CD4-positive, alpha-beta memory T cell (primary cell): Measurements from ENCODE around the gene INPP4B. TPM values are rescaled to one million over a fixed set of nuclear protein-coding genes. Genes with fewer than 3 reads are reported as not detected.
A peak's percentile ranks its signal among the peaks of the same experiment; 100 is the strongest.

Experiments used
- CTCF ChIA-PET: fragments of 350-600 bp; sonication (Branson Sonifier 250); formaldehyde crosslinking; loops from one replicate; lab custom pipeline; 2021; ENCODE audit warnings: inconsistent platforms; ENCODE audit not compliant: partially characterized antibody; lab: Charles Lee
- POLR2A ChIA-PET: fragments of 350-600 bp; sonication (Branson Sonifier 250); formaldehyde crosslinking; loops from one replicate; lab custom pipeline; 2021; ENCODE audit not compliant: partially characterized antibody; lab: Charles Lee
- DNase-seq, 5 donors: peaks; one replicate each; pipeline versions ENCODE4 v3.0.0 to v3.0.0-alpha.2; 2020 to 2022; ENCODE audit warnings: mixed read lengths in 1 of 5
- H3K27ac ChIP-seq: one replicate; pipeline ENCODE4 v1.7.0; 2013; ENCODE audit warnings: low read depth, low read length
- H3K27me3 ChIP-seq: 2 replicates; pipeline ENCODE4 v1.7.0; 2013; ENCODE audit warnings: mild to moderate bottlenecking, low read length, moderate library complexity; ENCODE audit not compliant: insufficient read depth
- H3K36me3 ChIP-seq: 2 replicates; pipeline ENCODE4 v1.7.0; 2013; ENCODE audit warnings: mild to moderate bottlenecking, low read length, moderate library complexity; ENCODE audit not compliant: insufficient read depth
- H3K4me1 ChIP-seq: 2 replicates; pipeline ENCODE4 v1.7.0; 2013; ENCODE audit warnings: mild to moderate bottlenecking, low read length, moderate library complexity; ENCODE audit not compliant: insufficient read depth
- H3K4me3 ChIP-seq, 2 donors: one replicate each; pipeline ENCODE4 v1.7.0; 2013; ENCODE audit warnings: low read length in 2 of 2, mild to moderate bottlenecking in 1 of 2
- H3K9me3 ChIP-seq, 2 donors: one replicate each; pipeline ENCODE4 v1.7.0; 2013; ENCODE audit warnings: low read length in 2 of 2, control low read depth in 1 of 2; ENCODE audit not compliant: control insufficient read depth in 1 of 2
- H3K27ac Mint-ChIP-seq, 7 donors: one replicate each; pipeline ENCODE4 v1.8.0; 2020 to 2021; ENCODE audit warnings: mixed read lengths in 7 of 7, mild to moderate bottlenecking in 6 of 7, inconsistent platforms in 3 of 7, moderate library complexity in 3 of 7
- H3K27me3 Mint-ChIP-seq, 2 donors: one replicate each; pipeline ENCODE4 v1.8.0; 2020 to 2021; ENCODE audit warnings: mixed read lengths in 2 of 2
- H3K36me3 Mint-ChIP-seq, 2 donors: one replicate each; pipeline ENCODE4 v1.8.0; 2020 to 2021; ENCODE audit warnings: mixed read lengths in 2 of 2, inconsistent platforms in 1 of 2, mild to moderate bottlenecking in 1 of 2
- H3K4me1 Mint-ChIP-seq, 4 donors: one replicate each; pipeline ENCODE4 v1.8.0; 2020 to 2021; ENCODE audit warnings: mixed read lengths in 4 of 4, mild to moderate bottlenecking in 1 of 4
- H3K4me3 Mint-ChIP-seq, 8 donors: one replicate each; pipeline ENCODE4 v1.8.0; 2020 to 2021; ENCODE audit warnings: mixed read lengths in 8 of 8, mild to moderate bottlenecking in 7 of 8, moderate library complexity in 6 of 8, inconsistent platforms in 3 of 8
- H3K9me3 Mint-ChIP-seq, 8 donors: one replicate each; pipeline ENCODE4 v1.8.0; 2020 to 2021; ENCODE audit warnings: mixed read lengths in 8 of 8, mild to moderate bottlenecking in 5 of 8, inconsistent platforms in 3 of 8, moderate library complexity in 1 of 8
- intact Hi-C: fragments of 100-400 bp; cut with micrococcal nuclease; formaldehyde crosslinking; loops from one replicate; pipeline ENCODE4 v1.15.1; 2023
- polyA plus RNA-seq, 2 donors: library from polyadenylated mRNA; unstranded; fragments of 300-500 nt; fragmentation: Illumina TruSeq; gene quantifications; one replicate each; pipeline ENCODE4 v1.2.3, GENCODE V29; 2021
- total RNA-seq, 2 experiments: library from RNA; stranded (reverse); gene quantifications; one replicate each; pipeline ENCODE4 v1.2.3, GENCODE V29; 2021

The INPP4B gene
- total and polyA plus RNA-seq, 4 experiments from 2014 or later: 76.7 to 112 (median 80.8) TPM

GRCh38 chr4:142231787-142232186 is 614.3 kb downstream of the INPP4B start:
- intact Hi-C loops: loop anchor here (2.0 kb wide), 1 partner anchor 15 kb away; no protein-coding TSS in a partner anchor
- Mint-ChIP-seq H3K27me3 (no peaks in the 10 kb centered on the region), H3K4me1 (peaks cover 29 to 51% (median 38%) of the 10 kb centered on the region in 4 donors), H3K4me3 (no peak overlapping the region), H3K27ac (peak overlapping the region in 2 of 7 donors; percentile 19 to 68), H3K9me3 (no peaks in the 10 kb centered on the region), H3K36me3 (peaks cover 53 to 54% of the 10 kb centered on the region in 2 donors)
- H3K4me1 ChIP-seq: peaks cover 6% of the 10 kb centered on the region
- CTCF ChIA-PET: no interaction called here
- no peak overlapping the region for H3K4me3 ChIP-seq
- no peak overlapping the region for H3K27ac ChIP-seq
- H3K27me3 ChIP-seq: no peaks in the 10 kb centered on the region
- no peak for DNase-seq
- POLR2A ChIA-PET: no interaction called here
- peaks cover 1% of the 10 kb centered on the region for H3K36me3 ChIP-seq
- H3K9me3 ChIP-seq: no peaks in the 10 kb centered on the region

- H3K27ac Mint-ChIP-seq: peak overlapping the region in 1 of 7 donors; percentile 23
- no peak for DNase-seq
- peaks cover 52 to 53% of the 10 kb centered on the region in 2 donors for H3K36me3 Mint-ChIP-seq
- intact Hi-C loops: loop anchor here (2.0 kb wide), 1 partner anchor 14 kb away; no protein-coding TSS in a partner anchor
- no peak overlapping the region for H3K4me3 ChIP-seq
- H3K27me3 Mint-ChIP-seq: no peaks in the 10 kb centered on the region
- H3K4me3 Mint-ChIP-seq: no peak overlapping the region
- no peaks in the 10 kb centered on the region for H3K9me3 ChIP-seq
- POLR2A ChIA-PET: no interaction called here
- peaks cover 6% of the 10 kb centered on the region for H3K4me1 ChIP-seq
- H3K4me1 Mint-ChIP-seq: peaks cover 30 to 55% (median 42%) of the 10 kb centered on the region in 4 donors
- H3K36me3 ChIP-seq: no peaks in the 10 kb centered on the region
- CTCF ChIA-PET: no interaction called here
- H3K9me3 Mint-ChIP-seq: no peaks in the 10 kb centered on the region
- H3K27ac ChIP-seq: no peak overlapping the region
- no peaks in the 10 kb centered on the region for H3K27me3 ChIP-seq
These were observed 615.1 kb downstream of the INPP4B start for GRCh38 chr4:142230991-142231390.

- H3K27me3 Mint-ChIP-seq: no peaks in the 10 kb centered on the region
- Histone ChIP-seq H3K36me3 (peaks cover 5% of the 10 kb centered on the region), H3K4me1 (peaks cover 6% of the 10 kb centered on the region), H3K27me3 (no peaks in the 10 kb centered on the region), H3K9me3 (no peaks in the 10 kb centered on the region), H3K27ac (no peak overlapping the region), H3K4me3 (no peak overlapping the region)
- H3K9me3 Mint-ChIP-seq: no peaks in the 10 kb centered on the region
- H3K4me3 Mint-ChIP-seq: no peak overlapping the region
- intact Hi-C loops: no loop called here
- CTCF ChIA-PET: interaction anchor here (0.5 kb wide), 1 partner anchor 68 kb away, joined by 4 read pairs; no protein-coding TSS in a partner anchor
- DNase-seq: no peak
- POLR2A ChIA-PET: no interaction called here
- peak overlapping the region in 2 of 7 donors; percentile 2 to 70 for H3K27ac Mint-ChIP-seq
- H3K4me1 Mint-ChIP-seq: peaks cover 30 to 60% (median 46%) of the 10 kb centered on the region in 4 donors
- peaks cover 39 to 50% of the 10 kb centered on the region in 2 donors for H3K36me3 Mint-ChIP-seq
These were observed 620.1 kb downstream of the INPP4B start for GRCh38 chr4:142226014-142226413.

GRCh38 chr4:142222127-142222526 is 624.0 kb downstream of the INPP4B start:
- intact Hi-C loops: no loop called here
- ChIA-PET POLR2A (no interaction called here), CTCF (no interaction called here)
- Mint-ChIP-seq H3K27me3 (no peaks in the 10 kb centered on the region), H3K4me1 (peaks cover 31 to 62% (median 48%) of the 10 kb centered on the region in 4 donors), H3K4me3 (no peak overlapping the region), H3K36me3 (peaks cover 42 to 48% of the 10 kb centered on the region in 2 donors), H3K27ac (peak overlapping the region in 5 of 7 donors; percentile 5 to 74 (median 19)), H3K9me3 (no peaks in the 10 kb centered on the region)
- peaks cover 5% of the 10 kb centered on the region for H3K4me1 ChIP-seq
- H3K27me3 ChIP-seq: no peaks in the 10 kb centered on the region
- H3K36me3 ChIP-seq: peaks cover 5% of the 10 kb centered on the region
- no peaks in the 10 kb centered on the region for H3K9me3 ChIP-seq
- H3K27ac ChIP-seq: no peak overlapping the region
- no peak overlapping the region for H3K4me3 ChIP-seq
- DNase-seq: no peak

- Histone ChIP-seq H3K27me3 (no peaks in the 10 kb centered on the region), H3K4me3 (no peak overlapping the region), H3K4me1 (peaks cover 5% of the 10 kb centered on the region), H3K9me3 (no peaks in the 10 kb centered on the region), H3K27ac (no peak overlapping the region), H3K36me3 (no peaks in the 10 kb centered on the region)
- no peaks in the 10 kb centered on the region for H3K27me3 Mint-ChIP-seq
- POLR2A ChIA-PET: no interaction called here
- CTCF ChIA-PET: no interaction called here
- H3K36me3 Mint-ChIP-seq: peaks cover 46 to 48% of the 10 kb centered on the region in 2 donors
- H3K9me3 Mint-ChIP-seq: no peaks in the 10 kb centered on the region
- H3K4me1 Mint-ChIP-seq: peaks cover 32 to 66% (median 45%) of the 10 kb centered on the region in 4 donors
- no peak overlapping the region for H3K27ac Mint-ChIP-seq
- DNase-seq: no peak
- no peak overlapping the region for H3K4me3 Mint-ChIP-seq
- intact Hi-C loops: no loop called here
These were observed 627.4 kb downstream of the INPP4B start for GRCh38 chr4:142218726-142219125.

- Histone ChIP-seq H3K4me1 (no peaks in the 10 kb centered on the region), H3K27me3 (no peaks in the 10 kb centered on the region), H3K9me3 (no peaks in the 10 kb centered on the region), H3K4me3 (no peak overlapping the region), H3K27ac (no peak overlapping the region), H3K36me3 (peaks cover 19% of the 10 kb centered on the region)
- H3K27me3 Mint-ChIP-seq: no peaks in the 10 kb centered on the region
- no peak overlapping the region for H3K4me3 Mint-ChIP-seq
- ChIA-PET CTCF (no interaction called here), POLR2A (no interaction called here)
- peak overlapping the region in 5 of 7 donors; percentile 15 to 53 (median 42) for H3K27ac Mint-ChIP-seq
- H3K36me3 Mint-ChIP-seq: peaks cover 51 to 53% of the 10 kb centered on the region in 2 donors
- no peak for DNase-seq
- peaks cover 0 to 2% (median 0%) of the 10 kb centered on the region in 8 donors for H3K9me3 Mint-ChIP-seq
- peaks cover 33 to 51% (median 41%) of the 10 kb centered on the region in 4 donors for H3K4me1 Mint-ChIP-seq
- intact Hi-C loops: no loop called here
These were observed 634.7 kb downstream of the INPP4B start for GRCh38 chr4:142211444-142211843.

GRCh38 chr4:142203505-142203904 is 642.6 kb downstream of the INPP4B start:
- H3K36me3 Mint-ChIP-seq: peaks cover 40 to 62% of the 10 kb centered on the region in 2 donors
- peaks cover 31% of the 10 kb centered on the region for H3K36me3 ChIP-seq
- H3K4me1 ChIP-seq: no peaks in the 10 kb centered on the region
- H3K9me3 ChIP-seq: no peaks in the 10 kb centered on the region
- no peak overlapping the region for H3K27ac ChIP-seq
- H3K4me3 Mint-ChIP-seq: no peak overlapping the region
- H3K27ac Mint-ChIP-seq: peak overlapping the region in 1 of 7 donors; percentile 17
- H3K4me3 ChIP-seq: no peak overlapping the region
- no peak for DNase-seq
- no peaks in the 10 kb centered on the region for H3K9me3 Mint-ChIP-seq
- CTCF ChIA-PET: interaction anchor here (1.0 kb wide), 1 partner anchor 79 kb away, joined by 4 read pairs; no protein-coding TSS in a partner anchor
- H3K27me3 Mint-ChIP-seq: no peaks in the 10 kb centered on the region
- H3K4me1 Mint-ChIP-seq: peaks cover 13 to 19% (median 15%) of the 10 kb centered on the region in 4 donors
- intact Hi-C loops: loop anchor here (5.0 to 10.0 kb wide), 2 partner anchors 34 to 641 kb away; partner anchors contain the start of gene INPP4B
- H3K27me3 ChIP-seq: no peaks in the 10 kb centered on the region
- POLR2A ChIA-PET: interaction anchor here (0.5 kb wide), 1 partner anchor 38 kb away, joined by 3 read pairs; no protein-coding TSS in a partner anchor
